Astrocyte (in vitro differentiated cells and primary cell): ENCODE results near the gene CRELD2. TPM values are rescaled to one million over a fixed set of nuclear protein-coding genes. Genes with fewer than 3 reads are reported as not detected.

Source experiments
- DNase-seq: peaks from one replicate; pipeline ENCODE4 v3.0.0-alpha.2; 2010; ENCODE audit warnings: low read depth
- FAIRE-seq: peaks from 2 replicates; lab custom pipeline; 2011; peaks lifted over from hg19 to GRCh38; lab: Jason Lieb, UNC
- H2AFZ ChIP-seq: 2 replicates; pipeline ENCODE4 v1.6.0; 2012; ENCODE audit warnings: low read depth, low read length, inconsistent platforms
- H3K27ac ChIP-seq: 2 replicates; pipeline ENCODE4 v1.5.1; 2011; ENCODE audit warnings: low read depth, low read length, inconsistent platforms
- H3K27me3 ChIP-seq: 2 replicates; pipeline ENCODE4 v1.6.0; 2011; ENCODE audit warnings: low read length, inconsistent platforms; ENCODE audit not compliant: insufficient read depth
- H3K36me3 ChIP-seq: 2 replicates; pipeline ENCODE4 v1.5.1; 2011; ENCODE audit warnings: low read length, inconsistent platforms; ENCODE audit not compliant: insufficient read depth
- H3K4me1 ChIP-seq: 2 replicates; pipeline ENCODE4 v1.5.1; 2011; ENCODE audit warnings: low read length, inconsistent platforms; ENCODE audit not compliant: insufficient read depth
- H3K4me2 ChIP-seq: 2 replicates; pipeline ENCODE4 v1.6.0; 2012; ENCODE audit warnings: low read length, inconsistent platforms
- H3K4me3 ChIP-seq: 2 replicates; pipeline ENCODE4 v1.5.1; 2011; ENCODE audit warnings: low read depth, mild to moderate bottlenecking, low read length, inconsistent platforms; ENCODE audit not compliant: insufficient read depth
- H3K79me2 ChIP-seq: 2 replicates; pipeline ENCODE4 v1.6.0; 2012; ENCODE audit warnings: mild to moderate bottlenecking, low read length, inconsistent platforms; ENCODE audit not compliant: insufficient read depth
- H3K9ac ChIP-seq: 2 replicates; pipeline ENCODE4 v1.6.0; 2012; ENCODE audit warnings: mild to moderate bottlenecking, low read length, inconsistent platforms
- H3K9me3 ChIP-seq: 2 replicates; pipeline ENCODE4 v1.5.1; 2012; ENCODE audit warnings: low read depth, mild to moderate bottlenecking, low read length, inconsistent platforms; ENCODE audit not compliant: insufficient read depth
- H4K20me1 ChIP-seq: 2 replicates; pipeline ENCODE4 v1.6.0; 2012; ENCODE audit warnings: low read length, inconsistent platforms; ENCODE audit not compliant: insufficient read depth
- H3K27ac Mint-ChIP-seq: one replicate; pipeline ENCODE4 v1.8.0; 2021; ENCODE audit warnings: mild to moderate bottlenecking, mixed read lengths; ENCODE audit not compliant: unreplicated experiment
- H3K27me3 Mint-ChIP-seq: one replicate; pipeline ENCODE4 v1.8.0; 2021; ENCODE audit warnings: low read depth, mixed read lengths; ENCODE audit not compliant: unreplicated experiment
- H3K36me3 Mint-ChIP-seq: one replicate; pipeline ENCODE4 v1.8.0; 2021; ENCODE audit warnings: low read depth, mixed read lengths; ENCODE audit not compliant: unreplicated experiment
- H3K4me1 Mint-ChIP-seq: one replicate; pipeline ENCODE4 v1.8.0; 2021; ENCODE audit warnings: low read depth, mixed read lengths; ENCODE audit not compliant: unreplicated experiment
- H3K4me3 Mint-ChIP-seq: one replicate; pipeline ENCODE4 v1.8.0; 2021; ENCODE audit warnings: mild to moderate bottlenecking, moderate library complexity, mixed read lengths; ENCODE audit not compliant: unreplicated experiment
- H3K9me3 Mint-ChIP-seq: one replicate; pipeline ENCODE4 v1.8.0; 2021; ENCODE audit warnings: mild to moderate bottlenecking, mixed read lengths; ENCODE audit not compliant: unreplicated experiment
- EZH2 ChIP-seq: IDR thresholded peaks from 2 replicates; pipeline ENCODE4 v1.6.1; 2012; ENCODE audit warnings: mild to moderate bottlenecking, low read length, inconsistent platforms; ENCODE audit not compliant: insufficient read depth
- total RNA-seq: library from RNA; stranded (reverse); gene quantifications from 2 replicates; pipeline ENCODE4 v1.2.1, GENCODE V29; 2021
- TF ChIP-seq, protein P1 (sequence below): IDR thresholded peaks from 2 replicates; pipeline ENCODE4 v1.5.1; 2011; ENCODE audit warnings: low read depth, mild to moderate bottlenecking, inconsistent platforms, low read length, moderate library complexity; ENCODE audit not compliant: insufficient read depth

CRELD2 gene
- total RNA-seq, 1 donor from 2014 or later, result 49.6 TPM

DNA sequence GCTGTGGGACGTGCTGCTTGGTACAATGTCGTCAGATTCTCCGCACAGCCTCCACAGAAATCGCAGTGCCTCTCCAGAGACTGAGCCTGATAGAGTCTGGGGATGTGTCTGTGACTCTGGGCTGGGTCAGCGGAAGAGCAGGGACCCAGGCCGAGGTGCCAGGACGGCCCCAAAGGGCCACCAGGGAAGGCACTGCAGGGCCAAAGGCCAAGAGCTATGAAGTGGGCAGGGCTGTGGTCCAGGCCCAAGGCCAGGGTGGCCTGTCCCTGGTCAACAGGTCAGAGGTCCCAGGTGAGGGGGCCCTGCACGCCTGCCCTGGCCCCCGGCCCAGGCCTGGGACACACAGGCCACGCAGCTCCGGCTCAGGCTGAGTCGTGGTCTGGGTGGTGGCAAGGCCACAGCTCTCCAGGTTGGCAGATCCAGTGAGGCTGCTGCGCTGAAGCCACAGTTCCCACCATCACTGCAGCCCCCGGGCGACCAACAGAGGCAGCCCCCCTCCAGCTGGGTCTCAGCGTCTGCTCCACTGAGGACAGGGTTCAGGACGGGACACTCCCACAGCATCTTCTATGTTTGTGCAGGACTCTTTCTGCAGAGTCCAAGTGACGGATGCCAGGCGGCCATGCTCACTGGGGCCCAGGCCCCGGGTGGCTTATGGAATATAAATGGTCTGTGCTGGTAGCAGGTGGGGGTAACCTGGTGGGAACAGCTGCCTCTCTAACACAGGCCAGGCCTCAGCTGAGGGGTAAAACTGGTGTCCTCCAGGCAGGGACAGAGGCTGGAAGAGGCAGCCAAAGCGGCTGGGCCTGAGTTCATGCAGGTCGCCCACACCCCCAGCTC, 37.4 kb downstream of the CRELD2 start:
- H2AFZ ChIP-seq, result no peak overlapping the region
- Mint-ChIP-seq H3K27me3 (peaks cover 6% of the 10 kb centered on the region), H3K9me3 (no peaks in the 10 kb centered on the region), H3K27ac (no peak overlapping the region), H3K4me3 (no peak overlapping the region), H3K4me1 (peaks cover 4% of the 10 kb centered on the region), H3K36me3 (no peaks in the 10 kb centered on the region)
- no peak overlapping the region for H3K4me2 ChIP-seq
- no peaks in the 10 kb centered on the region for H3K27me3 ChIP-seq
- no peak overlapping the region for H3K4me3 ChIP-seq
- FAIRE-seq (no peak), DNase-seq (no peak)
- H3K27ac ChIP-seq, result no peak overlapping the region
- TF ChIP-seq, protein P1, sequence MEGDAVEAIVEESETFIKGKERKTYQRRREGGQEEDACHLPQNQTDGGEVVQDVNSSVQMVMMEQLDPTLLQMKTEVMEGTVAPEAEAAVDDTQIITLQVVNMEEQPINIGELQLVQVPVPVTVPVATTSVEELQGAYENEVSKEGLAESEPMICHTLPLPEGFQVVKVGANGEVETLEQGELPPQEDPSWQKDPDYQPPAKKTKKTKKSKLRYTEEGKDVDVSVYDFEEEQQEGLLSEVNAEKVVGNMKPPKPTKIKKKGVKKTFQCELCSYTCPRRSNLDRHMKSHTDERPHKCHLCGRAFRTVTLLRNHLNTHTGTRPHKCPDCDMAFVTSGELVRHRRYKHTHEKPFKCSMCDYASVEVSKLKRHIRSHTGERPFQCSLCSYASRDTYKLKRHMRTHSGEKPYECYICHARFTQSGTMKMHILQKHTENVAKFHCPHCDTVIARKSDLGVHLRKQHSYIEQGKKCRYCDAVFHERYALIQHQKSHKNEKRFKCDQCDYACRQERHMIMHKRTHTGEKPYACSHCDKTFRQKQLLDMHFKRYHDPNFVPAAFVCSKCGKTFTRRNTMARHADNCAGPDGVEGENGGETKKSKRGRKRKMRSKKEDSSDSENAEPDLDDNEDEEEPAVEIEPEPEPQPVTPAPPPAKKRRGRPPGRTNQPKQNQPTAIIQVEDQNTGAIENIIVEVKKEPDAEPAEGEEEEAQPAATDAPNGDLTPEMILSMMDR, result no peak
- TF ChIP-seq EZH2, result no peak
- peaks cover 20% of the 10 kb centered on the region for H3K4me1 ChIP-seq
- no peak overlapping the region for H3K9ac ChIP-seq
- no peaks in the 10 kb centered on the region for H3K9me3 ChIP-seq
- no peaks in the 10 kb centered on the region for H3K36me3 ChIP-seq
- H3K79me2 ChIP-seq, result peaks cover under 1% of the 10 kb centered on the region
- no peaks in the 10 kb centered on the region for H4K20me1 ChIP-seq

DNA sequence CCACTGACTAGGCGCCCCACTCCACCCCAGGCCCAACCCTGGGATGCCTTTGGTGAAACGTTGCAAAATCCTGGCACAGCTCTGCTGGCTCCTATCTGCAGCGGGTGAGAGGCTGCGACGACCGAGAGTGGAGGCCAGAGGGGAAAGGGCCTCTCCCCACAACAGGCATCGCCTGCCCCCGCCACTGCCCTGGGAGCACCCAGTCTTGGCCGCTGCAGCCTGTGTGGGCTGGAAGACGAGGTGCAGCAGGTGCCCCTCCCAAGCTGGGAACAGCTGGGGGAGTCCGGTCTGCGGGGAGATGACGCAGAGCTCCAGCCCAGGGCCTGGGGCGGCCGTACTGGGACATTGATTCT, 38.0 kb downstream of the CRELD2 start:
- FAIRE-seq (no peak), DNase-seq (no peak)
- no peak overlapping the region for H3K9ac ChIP-seq
- no peak for TF ChIP-seq EZH2
- TF ChIP-seq, protein P1, result no peak
- peaks cover under 1% of the 10 kb centered on the region for H4K20me1 ChIP-seq
- Mint-ChIP-seq H3K27me3 (peaks cover 6% of the 10 kb centered on the region), H3K27ac (no peak overlapping the region), H3K4me1 (peaks cover 4% of the 10 kb centered on the region), H3K4me3 (no peak overlapping the region), H3K9me3 (no peaks in the 10 kb centered on the region), H3K36me3 (no peaks in the 10 kb centered on the region)
- no peaks in the 10 kb centered on the region for H3K36me3 ChIP-seq
- H3K4me1 ChIP-seq, result peaks cover 20% of the 10 kb centered on the region
- H3K9me3 ChIP-seq, result no peaks in the 10 kb centered on the region
- H2AFZ ChIP-seq, result no peak overlapping the region
- no peak overlapping the region for H3K4me2 ChIP-seq
- H3K4me3 ChIP-seq, result no peak overlapping the region
- no peaks in the 10 kb centered on the region for H3K27me3 ChIP-seq
- no peak overlapping the region for H3K27ac ChIP-seq
- peaks cover 6% of the 10 kb centered on the region for H3K79me2 ChIP-seq
